MG63 (cell line): ENCODE data around the gene NPW. TPM values are rescaled to one million over a fixed set of nuclear protein-coding genes. Genes with fewer than 3 reads are reported as not detected.

Experiments
- DNase-seq: peaks from one replicate; pipeline ENCODE4 v3.0.0-alpha.2; 2020
- H3K27me3 ChIP-seq: fragments of 250-450 bp; sonication (Bioruptor Pico); 2 replicates; pipeline ENCODE4 v1.5.1; 2020; ENCODE audit warnings: mild to moderate bottlenecking, moderate library complexity
- H3K36me3 ChIP-seq: fragments of 250-450 bp; sonication (Bioruptor Pico); 2 replicates; pipeline ENCODE4 v1.5.1; 2020; ENCODE audit warnings: mild to moderate bottlenecking, moderate library complexity
- H3K4me3 ChIP-seq: fragments of 250-450 bp; sonication (Bioruptor Pico); 2 replicates; pipeline ENCODE4 v1.5.1; 2020; ENCODE audit warnings: mild to moderate bottlenecking, moderate library complexity
- H3K9me3 ChIP-seq: fragments of 250-450 bp; sonication (Bioruptor Pico); 2 replicates; pipeline ENCODE4 v1.5.1; 2020; ENCODE audit warnings: mild to moderate bottlenecking, moderate library complexity
- total RNA-seq: library from RNA; depleted of rRNA; stranded (reverse); fragments of >200 nt; shearing (Covaris generic); gene quantifications from 2 replicates; pipeline ENCODE4 v1.2.3, GENCODE V29; 2014; ENCODE audit warnings: low replicate concordance

The NPW gene
- total RNA-seq, 1 experiment from 2014 or later, result not detected

GRCh38 chr16:2037115-2037514, 17.5 kb downstream of the NPW start:
- Histone ChIP-seq H3K27me3 (no peaks in the 10 kb centered on the region), H3K9me3 (no peaks in the 10 kb centered on the region), H3K36me3 (no peaks in the 10 kb centered on the region), H3K4me3 (no peak overlapping the region)
- no peak for DNase-seq

GRCh38 chr16:2037647-2038381, 18.2 kb downstream of the NPW start:
- Histone ChIP-seq H3K4me3 (no peak overlapping the region), H3K27me3 (no peaks in the 10 kb centered on the region), H3K9me3 (no peaks in the 10 kb centered on the region), H3K36me3 (no peaks in the 10 kb centered on the region)
- no peak for DNase-seq

- H3K36me3 ChIP-seq, result peaks cover 4% of the 10 kb centered on the region; the same call in 1 of the 2 replicates
- H3K4me3 ChIP-seq, result no peak overlapping the region
- no peak for DNase-seq
- no peaks in the 10 kb centered on the region for H3K27me3 ChIP-seq
- H3K9me3 ChIP-seq, result no peaks in the 10 kb centered on the region
These were observed 19.0 kb downstream of the NPW start for GRCh38 chr16:2038382-2039231.

- Histone ChIP-seq H3K27me3 (no peaks in the 10 kb centered on the region), H3K9me3 (no peaks in the 10 kb centered on the region), H3K36me3 (peaks cover 6% of the 10 kb centered on the region), H3K4me3 (no peak overlapping the region)
- no peak for DNase-seq
These were observed 19.9 kb downstream of the NPW start for GRCh38 chr16:2039274-2040031.

- no peak overlapping the region for H3K4me3 ChIP-seq
- H3K27me3 ChIP-seq, result no peaks in the 10 kb centered on the region
- no peak for DNase-seq
- peaks cover 11% of the 10 kb centered on the region for H3K36me3 ChIP-seq
- no peaks in the 10 kb centered on the region for H3K9me3 ChIP-seq
These were observed 20.6 kb downstream of the NPW start for GRCh38 chr16:2040041-2040786.

GRCh38 chr16:2040787-2041522, 21.4 kb downstream of the NPW start:
- Histone ChIP-seq H3K4me3 (no peak overlapping the region), H3K9me3 (no peaks in the 10 kb centered on the region), H3K27me3 (no peaks in the 10 kb centered on the region), H3K36me3 (peaks cover 16% of the 10 kb centered on the region)
- DNase-seq, result no peak

GRCh38 chr16:2042171-2042985, 22.8 kb downstream of the NPW start:
- no peak for DNase-seq
- Histone ChIP-seq H3K27me3 (no peaks in the 10 kb centered on the region), H3K36me3 (peaks cover 16% of the 10 kb centered on the region), H3K9me3 (no peaks in the 10 kb centered on the region), H3K4me3 (no peak overlapping the region)

- Histone ChIP-seq H3K4me3 (no peak overlapping the region), H3K27me3 (no peaks in the 10 kb centered on the region), H3K9me3 (no peaks in the 10 kb centered on the region), H3K36me3 (peaks cover 16% of the 10 kb centered on the region)
- DNase-seq, result no peak
These were observed 23.5 kb downstream of the NPW start for GRCh38 chr16:2042986-2043666.

GRCh38 chr16:2043667-2044451, 24.3 kb downstream of the NPW start:
- Histone ChIP-seq H3K36me3 (peaks cover 16% of the 10 kb centered on the region), H3K4me3 (no peak overlapping the region), H3K27me3 (no peaks in the 10 kb centered on the region), H3K9me3 (no peaks in the 10 kb centered on the region)
- DNase-seq, result no peak

- Histone ChIP-seq H3K4me3 (no peak overlapping the region), H3K36me3 (peaks cover 18% of the 10 kb centered on the region), H3K9me3 (no peaks in the 10 kb centered on the region), H3K27me3 (no peaks in the 10 kb centered on the region)
- DNase-seq, result no peak
These were observed 25.0 kb downstream of the NPW start for GRCh38 chr16:2044541-2044940.

GRCh38 chr16:2045965-2046892, 26.6 kb downstream of the NPW start:
- Histone ChIP-seq H3K27me3 (no peaks in the 10 kb centered on the region), H3K4me3 (peak overlapping the region; percentile 84), H3K9me3 (no peaks in the 10 kb centered on the region), H3K36me3 (peaks cover 31% of the 10 kb centered on the region)
- no peak for DNase-seq

- Histone ChIP-seq H3K36me3 (peaks cover 37% of the 10 kb centered on the region), H3K9me3 (no peaks in the 10 kb centered on the region), H3K4me3 (peak overlapping the region; percentile 84), H3K27me3 (no peaks in the 10 kb centered on the region)
- no peak for DNase-seq
These were observed 27.3 kb downstream of the NPW start for GRCh38 chr16:2046893-2047329.
